NCI-H526 (cell line): ENCODE results near the gene PHKB.

ENCODE experiments used
- DNase-seq, 2 experiments: peaks; one replicate each; lab custom pipeline; 2025; lab: John Stamatoyannopoulos, UW

Gene PHKB

DNA sequence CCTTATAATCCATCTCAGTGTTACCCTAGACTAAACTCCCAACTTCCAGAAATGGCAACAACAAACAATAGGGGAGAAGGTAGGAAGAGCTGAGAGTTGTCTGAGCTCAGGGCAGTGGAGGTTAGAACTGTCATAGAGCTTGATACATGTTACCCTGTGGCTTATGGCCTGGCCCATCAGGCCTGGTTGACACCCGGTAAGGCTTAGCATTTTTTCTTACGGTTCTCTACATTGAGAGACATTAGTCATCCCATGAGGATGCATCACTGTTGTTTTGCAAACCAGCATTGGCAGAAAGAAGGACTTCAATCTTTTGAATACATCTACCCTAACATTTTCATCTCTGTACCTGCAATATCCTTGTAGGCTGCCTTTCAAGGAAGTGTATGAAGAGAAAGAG is 226.6 kb downstream of the PHKB start:
- DNase-seq, result no peak

GRCh38 chr16:47693226-47693625 is 232.1 kb downstream of the PHKB start:
- DNase-seq, result no peak

DNA sequence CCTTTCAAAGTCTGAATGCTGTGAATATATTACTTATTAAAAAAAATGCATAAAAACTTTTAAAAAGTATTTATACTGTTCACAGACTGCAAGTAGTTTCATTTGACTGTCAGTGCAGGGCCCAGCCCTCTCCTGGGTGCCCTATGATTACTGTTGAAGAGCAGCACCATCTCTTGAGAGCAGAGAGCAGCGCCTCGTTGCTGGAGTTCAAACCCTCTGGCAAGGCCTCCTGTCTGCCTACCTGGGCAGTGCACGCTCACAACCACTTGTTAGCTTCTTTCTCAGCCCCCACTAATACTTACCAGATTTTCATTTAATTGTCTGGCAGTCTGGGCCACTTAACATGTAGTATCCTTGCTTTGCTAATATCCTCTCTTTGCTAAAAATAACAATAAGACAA is 233.4 kb downstream of the PHKB start:
- DNase-seq, result no peak

DNA sequence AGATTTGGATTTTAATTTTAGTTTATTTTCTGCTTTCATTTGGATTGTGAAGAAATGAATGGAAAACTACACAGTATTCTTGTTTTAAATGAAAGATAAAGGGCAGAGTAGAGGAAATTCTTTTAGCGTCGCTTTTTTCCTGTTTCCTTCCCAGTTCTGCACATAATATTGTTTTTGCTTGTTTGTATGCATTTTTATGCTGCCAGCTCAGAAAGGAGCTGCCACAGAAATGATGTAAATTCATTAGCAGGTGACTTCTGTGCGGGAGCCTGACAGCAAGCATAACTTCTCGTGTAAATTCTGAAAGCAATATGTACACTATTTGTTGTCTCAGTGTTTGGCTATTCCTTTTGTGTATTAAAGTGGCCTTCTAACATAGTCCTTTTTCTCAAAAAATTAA is 234.6 kb downstream of the PHKB start:
- no peak for DNase-seq

- no peak for DNase-seq
These were observed 236.7 kb downstream of the PHKB start for GRCh38 chr16:47697826-47698225.

GRCh38 chr16:47699106-47699505 is 238.0 kb downstream of the PHKB start:
- no peak for DNase-seq

DNA sequence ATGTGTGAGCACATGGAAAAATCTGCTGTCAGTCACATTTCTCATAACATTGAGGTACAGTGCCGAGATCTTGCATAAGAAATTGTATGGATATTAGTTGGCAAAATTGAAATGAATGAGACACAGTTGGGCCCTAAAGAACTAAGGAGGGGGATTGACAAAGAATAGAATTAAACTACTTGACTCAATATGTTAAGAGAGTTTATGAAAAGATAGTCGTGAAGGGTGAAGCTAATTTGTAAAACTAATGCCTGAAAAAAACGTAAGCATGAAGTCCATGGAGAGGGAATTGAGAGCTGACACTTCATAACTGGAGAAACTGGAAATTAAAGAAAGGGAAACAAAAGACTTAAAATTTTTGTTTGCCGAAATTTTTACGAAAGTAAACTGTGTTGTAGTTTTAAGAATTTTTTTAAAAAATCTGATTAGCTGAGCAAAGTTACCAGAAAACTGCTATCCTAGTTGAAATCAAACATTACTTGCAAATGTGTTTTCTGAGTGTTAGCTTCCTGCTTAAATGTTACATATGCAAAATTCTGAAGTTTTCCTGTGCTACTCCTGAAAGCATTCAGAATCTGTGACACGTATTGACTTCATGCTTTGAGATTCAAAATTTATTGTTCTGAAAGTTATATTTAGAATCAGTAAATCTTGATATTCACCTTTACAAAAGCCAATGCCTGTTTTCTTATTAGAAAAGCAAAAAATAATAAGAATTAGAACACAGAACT is 239.9 kb downstream of the PHKB start:
- DNase-seq, result no peak

DNA sequence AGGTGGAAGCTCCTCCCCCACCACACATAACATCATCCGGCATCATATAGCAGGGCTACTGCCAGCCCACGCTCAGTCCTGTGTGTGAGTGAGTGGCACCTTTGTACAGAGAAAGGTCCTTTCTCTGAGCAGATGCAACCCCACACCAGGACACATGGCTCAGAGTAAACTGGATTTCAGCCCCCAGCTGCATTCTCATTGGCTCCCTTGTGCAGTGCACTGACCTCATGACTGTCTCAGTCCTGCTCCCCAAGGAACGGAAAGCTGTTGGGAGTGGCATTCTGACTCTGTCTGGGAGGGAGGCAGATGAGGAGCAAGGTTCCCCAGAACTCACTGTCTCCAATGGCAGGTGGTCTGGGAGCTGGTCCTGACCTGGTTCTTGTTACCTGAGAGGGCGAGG is 244.1 kb downstream of the PHKB start:
- no peak for DNase-seq

DNA sequence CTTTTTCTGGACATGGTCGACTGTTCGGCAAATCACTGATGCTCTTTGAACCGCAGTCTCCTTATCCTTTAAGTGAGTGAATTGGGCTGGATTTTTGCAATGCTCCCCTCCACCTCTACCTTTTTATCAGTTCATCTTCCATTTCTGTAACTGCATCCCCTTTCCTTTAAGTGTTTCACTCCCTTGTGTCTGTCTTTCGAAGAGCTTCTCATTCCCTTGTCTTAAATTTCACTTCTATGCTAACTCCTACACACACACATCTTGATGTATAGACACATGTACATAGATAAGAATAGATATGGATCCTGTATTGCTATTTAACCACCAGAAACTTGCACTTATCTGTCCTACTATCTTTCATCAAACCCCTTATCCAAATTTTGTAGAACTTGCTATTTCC is 250.7 kb downstream of the PHKB start:
- no peak for DNase-seq

GRCh38 chr16:47712276-47713224 is 251.4 kb downstream of the PHKB start:
- DNase-seq, result no peak

- no peak for DNase-seq
These were observed 252.1 kb downstream of the PHKB start for GRCh38 chr16:47713225-47713595.

DNA sequence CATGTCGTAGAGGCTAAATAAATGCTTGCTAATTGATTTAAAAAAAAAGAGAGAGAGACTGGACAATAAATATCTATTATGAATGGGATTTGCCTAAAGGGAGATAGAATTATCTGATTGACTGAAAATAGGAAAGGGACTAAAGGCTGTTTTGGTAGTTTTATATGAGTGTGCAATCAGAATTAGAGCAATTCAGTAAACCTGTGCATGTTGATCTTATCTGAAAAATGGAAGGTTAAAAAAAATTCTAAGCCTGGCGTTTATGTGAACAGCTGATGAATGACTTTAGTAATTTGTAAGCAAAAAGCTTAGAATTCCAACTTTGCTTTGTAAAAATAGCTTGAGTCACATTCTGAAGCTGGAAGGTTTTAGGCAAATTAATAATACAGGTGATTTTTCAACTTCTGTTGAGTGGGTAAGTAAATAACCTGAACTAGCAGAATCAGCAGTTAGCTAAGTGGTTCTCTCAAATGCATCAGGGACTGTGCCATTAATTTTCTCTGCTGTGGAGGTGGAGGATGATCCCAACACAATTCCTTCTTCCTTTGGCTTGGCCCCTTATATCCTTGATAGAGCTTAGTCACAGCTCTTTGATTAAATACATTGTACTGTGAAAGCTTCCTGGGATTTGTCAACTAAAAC is 254.4 kb downstream of the PHKB start:
- no peak for DNase-seq

DNA sequence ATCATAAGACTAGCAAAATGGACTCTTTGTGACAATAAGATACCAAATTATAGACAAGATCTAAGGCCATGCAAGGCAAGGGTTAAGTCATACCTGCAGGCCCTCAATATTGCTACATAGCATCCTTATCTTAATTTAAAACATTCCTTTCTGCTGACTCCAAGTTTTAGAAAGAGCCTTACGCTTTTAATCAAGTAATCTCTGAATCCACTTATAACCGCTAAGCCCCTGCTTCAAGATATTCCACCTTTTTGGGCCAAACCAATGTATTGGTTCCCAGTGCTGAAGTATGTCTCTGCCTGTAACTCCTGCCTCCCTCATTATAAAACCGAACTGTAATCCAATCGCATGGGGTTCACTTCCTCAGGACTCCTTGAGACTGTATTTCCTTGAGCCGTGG is 255.4 kb downstream of the PHKB start:
- DNase-seq, result no peak

GRCh38 chr16:47719713-47720112 is 258.6 kb downstream of the PHKB start:
- DNase-seq, result no peak

- no peak for DNase-seq
These were observed 260.0 kb downstream of the PHKB start for GRCh38 chr16:47721006-47721637.

GRCh38 chr16:47722046-47722445 is 260.9 kb downstream of the PHKB start:
- no peak for DNase-seq

GRCh38 chr16:47724115-47724785 is 263.1 kb downstream of the PHKB start:
- DNase-seq, result no peak

DNA sequence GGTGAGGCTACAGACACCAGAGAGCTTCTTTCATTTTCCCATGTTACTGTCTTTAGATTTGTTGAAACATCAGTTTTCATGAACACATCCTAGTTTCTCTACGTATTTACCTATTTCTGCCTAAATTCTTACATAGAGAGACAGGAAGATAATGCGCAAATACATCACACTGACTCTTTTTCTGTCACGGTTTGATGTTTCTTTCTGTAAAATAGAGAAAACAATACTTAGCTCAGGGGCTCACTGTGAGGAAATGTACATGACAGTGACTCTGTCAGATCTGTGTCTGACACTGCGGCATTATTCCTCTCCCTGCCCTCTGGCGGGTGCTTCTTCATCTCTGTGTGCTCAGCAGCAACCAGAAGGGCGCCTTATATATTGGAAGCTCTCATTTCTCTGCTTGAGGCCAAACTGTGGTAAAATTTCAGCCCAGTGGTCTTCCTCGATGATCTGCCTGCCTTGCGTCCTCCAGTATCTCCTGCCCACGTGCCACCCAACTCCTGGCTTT is 264.1 kb downstream of the PHKB start:
- DNase-seq, result no peak

DNA sequence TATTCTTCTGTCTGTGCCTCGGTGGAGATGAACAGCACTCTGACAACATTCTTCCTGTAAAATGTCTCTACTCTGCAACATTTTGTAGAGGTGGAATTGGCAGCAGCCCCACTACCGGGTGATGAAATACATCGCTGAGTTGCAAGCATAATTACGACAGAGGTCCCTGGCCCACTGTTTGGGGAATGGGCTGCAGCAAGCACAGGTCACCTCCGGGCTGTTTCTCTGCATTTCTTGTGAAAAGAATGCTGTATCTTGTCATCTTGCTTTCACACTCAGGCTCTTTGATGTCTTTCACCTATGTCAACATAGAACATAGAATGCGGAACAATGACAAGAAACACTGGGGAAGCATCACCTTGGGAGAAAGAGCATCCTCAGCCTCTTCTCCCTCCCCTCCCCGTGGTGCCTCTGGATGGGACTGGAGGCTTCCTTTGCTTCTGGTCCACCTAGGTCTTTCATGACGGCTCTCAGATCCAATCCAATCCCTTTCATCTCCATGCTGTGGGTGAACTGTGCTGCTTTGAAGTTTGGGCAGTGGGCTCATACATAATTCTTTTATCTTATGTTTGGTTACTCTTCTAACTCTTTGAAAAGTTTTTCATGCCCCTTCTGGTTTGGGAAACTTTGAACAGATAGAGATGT is 265.0 kb downstream of the PHKB start:
- no peak for DNase-seq

GRCh38 chr16:47727131-47727530 is 266.0 kb downstream of the PHKB start:
- DNase-seq, result no peak

DNA sequence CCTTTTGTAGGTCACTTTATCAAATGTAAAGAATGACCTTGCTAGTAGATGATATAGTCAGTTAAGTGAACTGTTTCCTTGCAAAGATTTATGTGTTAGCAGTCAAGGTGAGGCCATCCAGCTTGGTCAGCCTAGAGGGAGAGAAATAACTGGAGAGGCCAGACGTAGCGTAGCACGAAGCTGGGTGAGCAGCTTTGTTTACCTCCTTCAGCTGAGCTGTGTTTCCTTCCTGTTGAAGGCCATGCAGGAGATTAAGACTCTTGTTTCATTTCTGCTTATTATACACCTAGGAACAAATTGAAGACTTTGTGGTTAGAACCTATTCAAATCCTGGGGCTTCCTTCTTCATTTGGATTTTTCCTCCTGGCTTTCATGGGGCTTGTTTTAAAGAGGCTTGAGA is 267.1 kb downstream of the PHKB start:
- DNase-seq, result no peak
